Fibroblast of the aortic adventitia (primary cell): ENCODE data around the gene PKD2L1. TPM values are rescaled to one million over a fixed set of nuclear protein-coding genes. Genes with fewer than 3 reads are reported as not detected.

Source experiments
- DNase-seq: peaks from one replicate; pipeline ENCODE4 v3.0.0-alpha.2; 2010; ENCODE audit warnings: low read depth
- H3K4me3 ChIP-seq: 2 replicates; pipeline ENCODE4 v1.5.1; 2011; ENCODE audit warnings: low read depth, mild to moderate bottlenecking, control low read depth, low read length, moderate library complexity
- total RNA-seq: library from RNA; depleted of rRNA; stranded (reverse); fragments of >200 nt; gene quantifications from 2 replicates; pipeline ENCODE4 v1.2.3, GENCODE V29; 2012; ENCODE audit warnings: low replicate concordance
- TF ChIP-seq, protein P1 (sequence below): IDR thresholded peaks from 2 replicates; pipeline ENCODE4 v1.5.1; 2011; ENCODE audit warnings: mild to moderate bottlenecking, low read length, control low read depth, inconsistent platforms; ENCODE audit not compliant: insufficient read depth

Gene PKD2L1
- total RNA-seq, 1 donor, result not detected

GRCh38 chr10:100371482-100372027, 41.5 kb upstream of the PKD2L1 start:
- TF ChIP-seq, protein P1, sequence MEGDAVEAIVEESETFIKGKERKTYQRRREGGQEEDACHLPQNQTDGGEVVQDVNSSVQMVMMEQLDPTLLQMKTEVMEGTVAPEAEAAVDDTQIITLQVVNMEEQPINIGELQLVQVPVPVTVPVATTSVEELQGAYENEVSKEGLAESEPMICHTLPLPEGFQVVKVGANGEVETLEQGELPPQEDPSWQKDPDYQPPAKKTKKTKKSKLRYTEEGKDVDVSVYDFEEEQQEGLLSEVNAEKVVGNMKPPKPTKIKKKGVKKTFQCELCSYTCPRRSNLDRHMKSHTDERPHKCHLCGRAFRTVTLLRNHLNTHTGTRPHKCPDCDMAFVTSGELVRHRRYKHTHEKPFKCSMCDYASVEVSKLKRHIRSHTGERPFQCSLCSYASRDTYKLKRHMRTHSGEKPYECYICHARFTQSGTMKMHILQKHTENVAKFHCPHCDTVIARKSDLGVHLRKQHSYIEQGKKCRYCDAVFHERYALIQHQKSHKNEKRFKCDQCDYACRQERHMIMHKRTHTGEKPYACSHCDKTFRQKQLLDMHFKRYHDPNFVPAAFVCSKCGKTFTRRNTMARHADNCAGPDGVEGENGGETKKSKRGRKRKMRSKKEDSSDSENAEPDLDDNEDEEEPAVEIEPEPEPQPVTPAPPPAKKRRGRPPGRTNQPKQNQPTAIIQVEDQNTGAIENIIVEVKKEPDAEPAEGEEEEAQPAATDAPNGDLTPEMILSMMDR, result no peak
- no peak overlapping the region for H3K4me3 ChIP-seq
- no peak for DNase-seq

- peak; percentile 92 for DNase-seq
- H3K4me3 ChIP-seq, result no peak overlapping the region
- TF ChIP-seq, protein P1, result no peak
Observed at GRCh38 chr10:100370714-100371481, 40.9 kb upstream of the PKD2L1 start.

DNA sequence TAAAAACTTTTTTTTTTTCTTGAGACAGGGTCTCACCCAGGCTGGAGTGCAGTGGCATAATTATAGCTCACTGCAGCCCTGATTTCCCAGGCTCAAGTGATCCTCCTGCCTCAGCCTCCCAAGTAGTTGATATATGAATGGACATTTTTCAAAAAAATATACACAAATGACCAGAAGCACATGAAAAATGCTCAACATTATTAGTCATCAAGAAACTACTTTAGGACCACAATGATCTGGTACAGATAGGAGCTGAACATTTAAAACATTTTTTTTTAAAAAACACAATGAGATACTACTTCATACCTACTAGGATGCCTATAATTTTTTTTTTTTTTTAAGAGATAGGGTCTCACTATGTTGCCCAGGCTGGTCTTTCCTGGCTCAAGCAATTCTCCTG, 38.7 kb upstream of the PKD2L1 start:
- DNase-seq, result no peak
- no peak overlapping the region for H3K4me3 ChIP-seq
- TF ChIP-seq, protein P1, result no peak

DNA sequence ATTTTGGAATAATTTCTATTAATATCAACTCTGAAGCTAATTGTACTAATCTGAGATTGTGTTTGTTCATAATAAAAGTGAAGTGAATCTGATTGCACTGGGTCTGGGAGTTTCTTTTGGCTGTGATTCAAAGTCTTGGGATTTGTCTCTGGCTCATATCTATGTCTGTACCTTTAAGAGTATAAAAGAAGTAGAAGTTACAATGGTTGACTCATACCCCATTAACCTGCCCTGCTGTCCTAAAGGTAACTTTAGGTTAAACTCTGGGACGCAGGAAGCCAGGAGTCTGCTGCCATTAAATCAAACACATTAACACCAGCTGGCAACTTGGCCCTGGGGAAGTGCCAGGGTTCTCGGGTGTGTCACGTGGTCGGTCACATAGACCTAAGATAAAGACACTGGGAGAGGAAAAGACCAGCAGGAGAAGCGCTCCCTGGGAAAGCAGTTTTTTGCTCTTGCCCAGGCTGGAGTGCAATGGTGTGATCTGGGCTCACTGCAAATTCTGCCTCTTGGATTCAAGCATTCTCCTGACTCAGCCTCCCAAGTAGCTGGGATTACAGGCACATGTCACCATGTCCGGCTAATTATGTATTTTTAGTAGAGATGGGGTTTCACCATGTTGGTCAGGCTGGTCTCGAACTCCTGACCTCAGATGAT, 34.8 kb upstream of the PKD2L1 start:
- peak; percentile 84 for DNase-seq
- TF ChIP-seq, protein P1, result no peak
- H3K4me3 ChIP-seq, result no peak overlapping the region

GRCh38 chr10:100364175-100364574, 34.1 kb upstream of the PKD2L1 start:
- DNase-seq, result no peak
- TF ChIP-seq, protein P1, result no peak
- H3K4me3 ChIP-seq, result no peak overlapping the region

- H3K4me3 ChIP-seq, result no peak overlapping the region
- TF ChIP-seq, protein P1, result no peak
- no peak for DNase-seq
Observed at GRCh38 chr10:100362570-100363496, 32.8 kb upstream of the PKD2L1 start.
